Peyer's patch (tissue), 4 donors: ENCODE data around the gene TCF4. TPM values are rescaled to one million over a fixed set of nuclear protein-coding genes. Genes with fewer than 3 reads are reported as not detected.

Source experiments
- DNase-seq, 3 donors: peaks; one replicate each; pipeline ENCODE4 v3.0.0-alpha.2; 2017 to 2019
- H3K27ac ChIP-seq, 4 donors: fragments of 200-600 bp; sonication (generic); one replicate each; pipeline ENCODE4 v1.5.1; 2016 to 2019
- H3K27me3 ChIP-seq, 2 donors: fragments of 200-600 bp; sonication (generic); one replicate each; pipeline ENCODE4 v1.5.1; 2019
- H3K36me3 ChIP-seq, 3 donors: fragments of 200-600 bp; sonication (generic); one replicate each; pipeline ENCODE4 v1.5.1; 2016 to 2019
- H3K4me1 ChIP-seq, 4 donors: fragments of 200-600 bp; sonication (generic); one replicate each; pipeline ENCODE4 v1.5.1; 2016 to 2019
- H3K4me3 ChIP-seq, 4 donors: fragments of 200-600 bp; sonication (generic); 1 replicate in 3 of 4; 2 replicates in 1 of 4; pipeline ENCODE4 v1.5.1; 2016 to 2019; ENCODE audit warnings: mild to moderate bottlenecking in 1 of 4
- H3K9me3 ChIP-seq, 4 donors: fragments of 200-600 bp; sonication (generic); one replicate each; pipeline ENCODE4 v1.5.1; 2016 to 2019; ENCODE audit warnings: mild to moderate bottlenecking in 1 of 4
- POLR2A ChIP-seq, 2 donors: fragments of 450-650 bp; IDR thresholded peaks; one replicate each; pipeline ENCODE4 v1.5.1; 2017; ENCODE audit warnings: antibody characterized with exemption in 2 of 2, mild to moderate bottlenecking in 2 of 2, moderate library complexity in 2 of 2
- total RNA-seq, 4 donors: library from RNA; depleted of rRNA; stranded (reverse); fragments of >200 nt; gene quantifications; one replicate each; pipeline ENCODE4 v1.1.0, GENCODE V29; 2016
- TF ChIP-seq, protein P1 (sequence below), 6 experiments: fragments of 450-650 bp in 4 of 6; fragments of 200-600 bp in 2 of 6; sonication (generic) in 1 of 6; IDR thresholded peaks; one replicate each; pipeline ENCODE4 v1.5.1; 2017 to 2019; ENCODE audit warnings: antibody characterized with exemption in 6 of 6, mild to moderate bottlenecking in 3 of 6, moderate library complexity in 1 of 6

The TCF4 gene
- total RNA-seq, 4 donors from 2014 or later: 11.9 to 190 (median 33.8) TPM

- no peak for DNase-seq
- no peak overlapping the region for H3K4me3 ChIP-seq
- no peaks in the 10 kb centered on the region for H3K36me3 ChIP-seq
- no peaks in the 10 kb centered on the region for H3K27me3 ChIP-seq
- H3K27ac ChIP-seq: peak overlapping the region in 1 of 4 donors; percentile 33
- H3K9me3 ChIP-seq: no peaks in the 10 kb centered on the region
- TF ChIP-seq, protein P1, sequence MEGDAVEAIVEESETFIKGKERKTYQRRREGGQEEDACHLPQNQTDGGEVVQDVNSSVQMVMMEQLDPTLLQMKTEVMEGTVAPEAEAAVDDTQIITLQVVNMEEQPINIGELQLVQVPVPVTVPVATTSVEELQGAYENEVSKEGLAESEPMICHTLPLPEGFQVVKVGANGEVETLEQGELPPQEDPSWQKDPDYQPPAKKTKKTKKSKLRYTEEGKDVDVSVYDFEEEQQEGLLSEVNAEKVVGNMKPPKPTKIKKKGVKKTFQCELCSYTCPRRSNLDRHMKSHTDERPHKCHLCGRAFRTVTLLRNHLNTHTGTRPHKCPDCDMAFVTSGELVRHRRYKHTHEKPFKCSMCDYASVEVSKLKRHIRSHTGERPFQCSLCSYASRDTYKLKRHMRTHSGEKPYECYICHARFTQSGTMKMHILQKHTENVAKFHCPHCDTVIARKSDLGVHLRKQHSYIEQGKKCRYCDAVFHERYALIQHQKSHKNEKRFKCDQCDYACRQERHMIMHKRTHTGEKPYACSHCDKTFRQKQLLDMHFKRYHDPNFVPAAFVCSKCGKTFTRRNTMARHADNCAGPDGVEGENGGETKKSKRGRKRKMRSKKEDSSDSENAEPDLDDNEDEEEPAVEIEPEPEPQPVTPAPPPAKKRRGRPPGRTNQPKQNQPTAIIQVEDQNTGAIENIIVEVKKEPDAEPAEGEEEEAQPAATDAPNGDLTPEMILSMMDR (IDR thresholded peaks at IDR 0.05): no peak
- no peak for TF ChIP-seq POLR2A (IDR thresholded peaks at IDR 0.05)
- H3K4me1 ChIP-seq: peaks cover 0 to 5% (median 0%) of the 10 kb centered on the region in 4 donors
These were observed 347.0 kb downstream of the TCF4 start for GRCh38 chr18:55240978-55241377.

GRCh38 chr18:55239740-55240139 lies 348.3 kb downstream of the TCF4 start:
- no peaks in the 10 kb centered on the region for H3K27me3 ChIP-seq
- H3K9me3 ChIP-seq: no peaks in the 10 kb centered on the region
- TF ChIP-seq, protein P1 (IDR thresholded peaks at IDR 0.05): no peak
- TF ChIP-seq POLR2A (IDR thresholded peaks at IDR 0.05): no peak
- H3K4me3 ChIP-seq: no peak overlapping the region
- DNase-seq: no peak
- H3K4me1 ChIP-seq: peaks cover 0 to 5% (median 0%) of the 10 kb centered on the region in 4 donors
- H3K27ac ChIP-seq: no peak overlapping the region
- no peaks in the 10 kb centered on the region for H3K36me3 ChIP-seq

GRCh38 chr18:55237660-55238059 lies 350.3 kb downstream of the TCF4 start:
- Histone ChIP-seq H3K4me1 (no peaks in the 10 kb centered on the region), H3K27ac (no peak overlapping the region), H3K27me3 (no peaks in the 10 kb centered on the region), H3K36me3 (peaks cover 0 to 5% (median 0%) of the 10 kb centered on the region in 3 donors), H3K4me3 (no peak overlapping the region), H3K9me3 (no peaks in the 10 kb centered on the region)
- DNase-seq: no peak
- TF ChIP-seq, protein P1 (IDR thresholded peaks at IDR 0.05): no peak
- no peak for TF ChIP-seq POLR2A (IDR thresholded peaks at IDR 0.05)

- Histone ChIP-seq H3K9me3 (no peaks in the 10 kb centered on the region), H3K27ac (peak overlapping the region in 1 of 4 donors; percentile 33), H3K4me1 (no peaks in the 10 kb centered on the region), H3K4me3 (no peak overlapping the region), H3K27me3 (no peaks in the 10 kb centered on the region), H3K36me3 (peaks cover 0 to 5% (median 0%) of the 10 kb centered on the region in 3 donors)
- no peak for TF ChIP-seq POLR2A (IDR thresholded peaks at IDR 0.05)
- TF ChIP-seq, protein P1 (IDR thresholded peaks at IDR 0.05): no peak
- peak in 1 of 3 donors; percentile 51 for DNase-seq
These were observed 351.7 kb downstream of the TCF4 start for GRCh38 chr18:55236150-55236931.

DNA sequence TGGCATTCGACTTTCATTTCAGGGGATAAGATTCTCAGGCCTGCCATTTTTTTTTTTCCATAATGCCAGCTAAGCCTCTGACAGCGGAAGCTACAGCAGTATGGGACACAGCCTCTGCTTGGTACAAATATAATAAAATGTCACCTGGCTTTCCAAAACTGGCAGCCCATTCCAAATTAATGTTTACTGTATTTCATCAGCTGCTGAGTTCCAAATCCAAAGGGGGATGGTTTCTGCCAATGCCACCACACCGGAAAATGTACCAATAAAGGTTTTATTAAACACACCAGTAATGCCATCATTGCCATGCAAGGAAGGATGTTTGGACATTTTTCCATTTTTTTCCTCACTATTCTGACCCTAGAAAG lies 352.9 kb downstream of the TCF4 start:
- no peak overlapping the region for H3K4me3 ChIP-seq
- no peak for TF ChIP-seq POLR2A (IDR thresholded peaks at IDR 0.05)
- H3K27ac ChIP-seq: peak overlapping the region in 1 of 4 donors; percentile 8
- peaks cover 0 to 5% (median 0%) of the 10 kb centered on the region in 3 donors for H3K36me3 ChIP-seq
- H3K4me1 ChIP-seq: no peaks in the 10 kb centered on the region
- H3K27me3 ChIP-seq: no peaks in the 10 kb centered on the region
- DNase-seq: no peak
- no peaks in the 10 kb centered on the region for H3K9me3 ChIP-seq

DNA sequence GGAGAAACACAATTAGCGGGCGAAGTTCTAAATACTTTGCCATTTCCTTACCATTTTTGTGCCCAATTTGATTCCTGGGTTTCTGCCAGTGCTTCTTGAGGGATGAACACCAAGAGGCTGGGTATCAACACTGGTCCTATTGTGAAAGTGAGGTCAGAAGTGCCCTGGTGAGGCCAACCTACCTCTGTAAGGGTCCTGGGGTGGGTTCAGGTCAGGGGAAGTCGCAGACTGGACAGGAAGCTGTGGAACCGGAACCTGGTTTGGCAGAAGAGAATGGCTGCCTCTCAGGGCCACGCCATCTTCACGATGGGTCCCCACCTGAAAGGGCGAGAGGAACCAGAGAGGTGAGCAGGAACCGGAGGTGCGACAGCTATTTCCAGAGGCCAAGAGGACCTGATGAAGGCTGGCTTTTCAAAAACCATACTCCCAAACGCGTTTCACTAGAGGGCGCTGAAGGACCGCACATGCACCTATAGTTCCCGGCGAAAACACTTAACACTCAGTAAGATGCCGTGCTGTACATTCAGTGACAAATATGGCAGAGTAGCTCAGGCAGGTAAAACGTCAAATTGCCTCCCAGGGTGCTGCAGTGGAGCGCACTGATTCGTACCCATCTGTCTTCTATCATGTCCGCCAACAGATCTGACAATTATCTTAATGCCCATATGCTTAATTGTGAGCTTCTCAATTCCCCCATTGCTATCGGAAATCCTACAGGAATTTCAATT lies 353.5 kb downstream of the TCF4 start:
- TF ChIP-seq, protein P1 (IDR thresholded peaks at IDR 0.05): peak; percentile 30 to 77 (median 72)
- TF ChIP-seq POLR2A (IDR thresholded peaks at IDR 0.05): no peak
- Histone ChIP-seq H3K4me1 (no peaks in the 10 kb centered on the region), H3K4me3 (no peak overlapping the region), H3K36me3 (peaks cover 0 to 5% (median 0%) of the 10 kb centered on the region in 3 donors), H3K27ac (peak overlapping the region in 1 of 4 donors; percentile 8), H3K9me3 (no peaks in the 10 kb centered on the region), H3K27me3 (no peaks in the 10 kb centered on the region)
- DNase-seq: peak; percentile 69 to 90 (median 81)
